HUES6 (cell line): Measurements from ENCODE around the gene PLEKHM2.

Experiments
- H3K27ac ChIP-seq: 2 replicates; pipeline ENCODE4 v1.7.0; 2013; ENCODE audit warnings: low read depth, mild to moderate bottlenecking, low read length, inconsistent platforms
- H3K27me3 ChIP-seq: 2 replicates; pipeline ENCODE4 v1.6.1; 2013; ENCODE audit warnings: low read length; ENCODE audit not compliant: control insufficient read depth, insufficient read depth
- H3K36me3 ChIP-seq: 2 replicates; pipeline ENCODE4 v1.6.1; 2013; ENCODE audit warnings: low read length; ENCODE audit not compliant: control insufficient read depth, insufficient read depth
- H3K4me1 ChIP-seq: 2 replicates; pipeline ENCODE4 v1.6.1; 2013; ENCODE audit warnings: low read length; ENCODE audit not compliant: control insufficient read depth, insufficient read depth
- H3K4me3 ChIP-seq: 2 replicates; pipeline ENCODE4 v1.5.1; 2013; ENCODE audit warnings: low read depth, low read length
- H3K9ac ChIP-seq: one replicate; pipeline ENCODE4 v1.6.1; 2013; ENCODE audit warnings: mild to moderate bottlenecking, low read length
- H3K9me3 ChIP-seq: 2 replicates; pipeline ENCODE4 v1.6.1; 2013; ENCODE audit warnings: low read depth, low read length; ENCODE audit not compliant: control insufficient read depth, insufficient read depth

PLEKHM2 gene

GRCh38 chr1:15755646-15756040, 71.5 kb downstream of the PLEKHM2 start:
- Histone ChIP-seq H3K9ac (no peak overlapping the region), H3K27ac (no peak overlapping the region), H3K27me3 (peaks cover 12% of the 10 kb centered on the region; the same call in 1 of the 2 replicates), H3K4me1 (peaks cover 36% of the 10 kb centered on the region), H3K9me3 (no peaks in the 10 kb centered on the region), H3K36me3 (no peaks in the 10 kb centered on the region), H3K4me3 (no peak overlapping the region)

- H3K36me3 ChIP-seq = no peaks in the 10 kb centered on the region
- no peak overlapping the region for H3K4me3 ChIP-seq
- H3K4me1 ChIP-seq = peaks cover 39% of the 10 kb centered on the region
- no peaks in the 10 kb centered on the region for H3K9me3 ChIP-seq
- peaks cover 12% of the 10 kb centered on the region; the same call in 1 of the 2 replicates for H3K27me3 ChIP-seq
- no peak overlapping the region for H3K9ac ChIP-seq
- no peak overlapping the region for H3K27ac ChIP-seq
These were observed 72.3 kb downstream of the PLEKHM2 start for GRCh38 chr1:15756143-15757015.

- Histone ChIP-seq H3K9me3 (no peaks in the 10 kb centered on the region), H3K4me1 (peaks cover 39% of the 10 kb centered on the region), H3K36me3 (no peaks in the 10 kb centered on the region), H3K27ac (no peak overlapping the region), H3K9ac (no peak overlapping the region), H3K27me3 (peaks cover 12% of the 10 kb centered on the region; the same call in 1 of the 2 replicates), H3K4me3 (peak overlapping the region; percentile 72)
These were observed 73.0 kb downstream of the PLEKHM2 start for GRCh38 chr1:15757016-15757543.

GRCh38 chr1:15757575-15758342, 73.6 kb downstream of the PLEKHM2 start:
- Histone ChIP-seq H3K27ac (no peak overlapping the region), H3K4me3 (peak overlapping the region; percentile 72), H3K27me3 (peaks cover 12% of the 10 kb centered on the region; the same call in 1 of the 2 replicates), H3K9me3 (no peaks in the 10 kb centered on the region), H3K36me3 (peaks cover 4% of the 10 kb centered on the region), H3K4me1 (peaks cover 44% of the 10 kb centered on the region), H3K9ac (peak overlapping the region; percentile 54)

- Histone ChIP-seq H3K4me3 (peak within 1 kb of the TSS; percentile 90), H3K36me3 (peaks cover 6% of the 10 kb centered on the region), H3K4me1 (peaks cover 46% of the 10 kb centered on the region), H3K9me3 (no peaks in the 10 kb centered on the region), H3K27me3 (peaks cover 12% of the 10 kb centered on the region; the same call in 1 of the 2 replicates), H3K27ac (peak within 1 kb of the TSS; percentile 87; the same call in 1 of the 2 replicates), H3K9ac (peak within 1 kb of the TSS; percentile 91)
These were observed 74.3 kb downstream of the PLEKHM2 start, which contains the start of gene FBLIM1 for GRCh38 chr1:15758343-15758931. FBLIM1 (plus strand) TSS chr1:15758795; CDS start chr1:15764984, 6,189 bp downstream.

- Histone ChIP-seq H3K9me3 (no peaks in the 10 kb centered on the region), H3K9ac (peak overlapping the region; percentile 91), H3K27me3 (peaks cover 12% of the 10 kb centered on the region; the same call in 1 of the 2 replicates), H3K4me1 (peaks cover 48% of the 10 kb centered on the region), H3K27ac (peak overlapping the region; percentile 87; the same call in 1 of the 2 replicates), H3K36me3 (peaks cover 9% of the 10 kb centered on the region), H3K4me3 (peak overlapping the region; percentile 90)
These were observed 75.0 kb downstream of the PLEKHM2 start for GRCh38 chr1:15758953-15759661.

GRCh38 chr1:15760520-15761211, 76.5 kb downstream of the PLEKHM2 start:
- H3K4me3 ChIP-seq = peak overlapping the region; percentile 90
- peaks cover 24% of the 10 kb centered on the region for H3K36me3 ChIP-seq
- H3K27me3 ChIP-seq = peaks cover 12% of the 10 kb centered on the region; the same call in 1 of the 2 replicates
- H3K9ac ChIP-seq = peak overlapping the region; percentile 91
- peaks cover 45% of the 10 kb centered on the region for H3K4me1 ChIP-seq
- peak overlapping the region; percentile 85; the same call in 1 of the 2 replicates for H3K27ac ChIP-seq
- no peaks in the 10 kb centered on the region for H3K9me3 ChIP-seq

GRCh38 chr1:15761366-15762128, 77.4 kb downstream of the PLEKHM2 start:
- Histone ChIP-seq H3K36me3 (peaks cover 33% of the 10 kb centered on the region), H3K27me3 (peaks cover 10% of the 10 kb centered on the region; the same call in 1 of the 2 replicates), H3K4me3 (peak overlapping the region; percentile 90), H3K27ac (no peak overlapping the region), H3K4me1 (peaks cover 38% of the 10 kb centered on the region), H3K9me3 (no peaks in the 10 kb centered on the region), H3K9ac (peak overlapping the region; percentile 91)

GRCh38 chr1:15762546-15762945, 78.4 kb downstream of the PLEKHM2 start:
- peaks cover 28% of the 10 kb centered on the region for H3K4me1 ChIP-seq
- no peaks in the 10 kb centered on the region for H3K27me3 ChIP-seq
- H3K27ac ChIP-seq = no peak overlapping the region
- H3K36me3 ChIP-seq = peaks cover 41% of the 10 kb centered on the region
- H3K9ac ChIP-seq = no peak overlapping the region
- H3K4me3 ChIP-seq = no peak overlapping the region
- H3K9me3 ChIP-seq = no peaks in the 10 kb centered on the region
